Stimulated activated CD8-positive, alpha-beta memory T cell treated with anti-CD3 and anti-CD28 coated beads, Interleukin-12 subunit alpha, Interleukin-12 subunit beta, amount 100 ng/mL, for 1 hour (primary cell): Measurements from ENCODE around the gene KRT24.

Experiments used
- DNase-seq: peaks from one replicate; pipeline ENCODE4 v3.0.0-alpha.2; 2020; ENCODE audit warnings: low read depth

The KRT24 gene

DNA sequence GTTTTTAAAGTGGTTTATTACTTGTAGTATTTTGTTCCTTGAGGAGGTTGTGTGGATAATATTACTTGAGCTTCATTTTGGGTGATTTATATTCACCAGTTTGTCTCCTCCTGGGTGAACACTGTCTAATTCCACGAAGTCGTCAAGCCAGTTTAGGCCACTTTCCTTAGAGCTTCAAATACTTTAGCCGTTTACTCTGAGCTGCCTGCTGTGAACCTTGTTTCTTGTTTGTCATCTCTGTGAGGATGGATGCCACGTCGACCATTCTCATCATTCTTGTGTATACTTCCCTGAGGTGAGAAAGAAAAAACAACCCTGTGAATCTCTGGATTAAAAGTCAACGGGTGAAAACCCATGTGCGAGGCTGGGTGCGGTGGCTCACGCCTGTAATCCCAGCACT lies 9.0 kb downstream of the KRT24 start:
- no peak for DNase-seq

DNA sequence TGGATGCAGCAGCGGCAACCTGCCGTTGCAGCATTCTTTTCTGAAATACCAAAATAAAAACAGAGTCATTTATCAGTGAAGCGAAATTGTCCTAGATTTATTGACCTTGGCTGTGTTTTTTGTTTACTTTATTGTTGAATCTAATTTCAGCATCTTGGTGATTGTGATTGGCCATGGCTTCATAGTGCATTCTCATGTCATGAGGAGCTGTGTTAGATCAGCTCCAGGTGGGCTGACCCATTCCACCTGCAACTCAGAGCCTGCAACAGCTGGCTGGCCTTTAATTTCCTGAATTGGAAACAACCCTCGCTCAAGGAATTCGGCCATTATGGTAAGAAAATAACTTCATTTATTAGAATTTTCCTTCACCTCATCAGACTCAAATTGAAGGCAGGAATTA lies 16.4 kb downstream of the KRT24 start:
- DNase-seq: no peak

DNA sequence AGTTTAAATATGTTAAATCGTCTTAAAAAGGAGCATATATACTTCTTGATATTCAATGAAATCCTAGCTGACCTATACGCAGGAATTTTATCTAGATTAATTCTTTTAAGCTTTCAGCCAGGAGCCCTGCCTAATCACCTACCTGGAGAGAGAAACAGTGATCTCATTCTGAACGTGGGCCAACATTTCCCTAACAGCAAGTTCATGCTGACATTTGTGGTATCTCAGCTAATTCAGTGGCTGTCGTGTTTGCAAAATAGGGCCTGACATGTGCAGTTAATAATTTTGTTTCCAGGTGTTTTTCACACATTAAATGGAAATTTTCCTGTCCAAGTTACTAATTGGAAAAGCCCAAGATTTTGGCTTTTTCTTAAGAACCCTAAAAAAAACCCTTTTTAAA lies 17.4 kb downstream of the KRT24 start:
- DNase-seq: no peak

DNA sequence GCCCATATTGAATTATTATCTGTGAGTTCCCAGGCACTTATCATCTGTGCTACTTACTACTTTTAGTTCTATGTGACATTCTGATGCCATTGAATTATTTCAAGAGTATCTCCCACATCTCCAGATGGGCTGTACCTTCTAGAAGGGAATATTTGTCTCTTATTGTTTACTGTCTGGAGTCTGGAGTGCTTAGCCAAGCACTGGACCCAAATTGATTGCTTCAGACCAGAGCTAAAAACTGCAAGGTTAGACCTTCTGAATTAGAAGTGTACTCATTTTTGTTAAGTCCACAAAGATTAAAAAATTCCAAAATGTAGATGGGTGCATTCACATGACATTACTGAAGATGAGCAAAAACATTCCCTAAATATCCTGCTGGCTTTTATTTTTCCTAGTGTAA lies 22.6 kb downstream of the KRT24 start:
- DNase-seq: no peak

DNA sequence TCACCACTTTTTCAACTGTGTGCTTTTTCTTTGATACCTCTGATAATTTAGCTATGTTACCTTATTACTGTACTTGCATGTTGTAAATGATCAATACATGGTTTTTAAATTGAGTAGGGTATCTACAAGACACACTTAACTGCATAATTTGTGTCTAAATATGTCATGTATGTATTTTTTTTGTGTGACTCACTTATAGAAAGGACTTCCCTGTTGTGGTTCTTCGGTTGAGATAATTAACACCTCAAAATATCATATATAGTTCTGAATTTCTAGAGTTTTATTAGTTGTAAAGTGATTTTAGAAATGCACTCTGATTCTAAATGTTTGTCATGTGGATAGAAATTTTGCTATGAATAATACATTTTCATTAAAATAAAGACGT lies 24.0 kb downstream of the KRT24 start:
- no peak for DNase-seq

DNA sequence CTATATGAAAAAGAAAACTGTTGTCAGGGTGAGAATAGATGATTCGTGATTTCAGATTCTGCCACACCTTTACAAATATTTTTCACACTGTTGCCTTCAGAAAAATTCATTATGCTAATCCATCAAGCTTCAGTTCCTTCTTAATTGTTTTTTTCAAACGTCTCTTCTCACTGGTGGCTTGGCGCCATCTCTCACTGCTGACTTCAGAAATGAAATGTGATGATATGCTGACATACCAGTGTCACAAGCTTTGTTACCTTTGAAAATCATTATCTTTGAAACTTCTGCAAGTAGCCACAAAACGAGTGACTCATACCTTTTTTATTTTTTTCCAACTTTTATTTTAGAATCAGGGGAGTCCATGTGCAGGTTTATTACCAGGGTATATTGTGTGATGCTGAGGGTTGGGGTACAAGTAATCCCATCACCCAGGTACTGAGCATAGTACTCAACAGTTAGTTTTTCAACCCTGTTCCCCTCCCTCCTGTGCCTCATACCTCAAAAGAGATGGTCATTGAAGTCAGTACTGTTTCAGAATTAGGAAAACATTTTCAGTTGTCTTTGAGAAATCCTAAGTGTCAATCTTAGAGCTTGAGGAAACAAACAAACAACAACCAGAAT lies 24.5 kb downstream of the KRT24 start:
- DNase-seq: no peak

DNA sequence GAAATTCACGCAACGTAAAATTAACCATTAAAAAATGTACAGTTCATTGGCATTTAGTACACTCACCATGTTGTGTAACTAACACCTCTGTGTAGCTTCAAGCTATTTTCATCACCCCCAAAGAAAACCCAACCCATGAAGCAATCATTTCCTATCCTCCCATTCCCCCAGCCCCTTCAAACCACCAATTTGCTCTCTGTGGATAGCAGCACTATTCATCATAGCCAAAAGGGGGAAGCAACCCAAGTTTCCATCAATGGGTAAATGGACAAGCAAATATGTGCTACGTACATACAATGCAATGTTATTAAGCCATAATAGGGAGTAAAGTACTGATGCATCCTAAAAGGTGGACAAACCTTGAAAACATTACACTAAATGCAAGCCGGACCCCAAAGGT lies 27.6 kb downstream of the KRT24 start:
- no peak for DNase-seq

DNA sequence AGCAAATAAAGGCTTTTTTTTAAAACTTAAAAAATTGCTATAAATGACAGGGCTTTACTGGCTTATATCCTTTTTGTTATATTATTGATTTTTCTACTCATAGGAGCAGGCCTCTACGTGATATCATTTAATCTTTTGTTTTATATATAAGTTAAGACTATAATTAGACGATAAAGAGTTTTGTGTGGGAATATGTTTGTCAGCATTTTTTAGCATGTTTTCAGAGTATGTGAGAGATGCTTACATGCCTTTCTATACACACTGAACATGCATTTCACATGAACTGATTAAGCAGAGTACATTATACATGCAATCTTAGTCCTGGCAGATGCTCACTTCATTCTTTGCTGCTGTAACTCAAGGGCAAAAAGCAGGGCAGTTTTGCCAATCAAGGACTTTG lies 30.9 kb downstream of the KRT24 start:
- no peak for DNase-seq

DNA sequence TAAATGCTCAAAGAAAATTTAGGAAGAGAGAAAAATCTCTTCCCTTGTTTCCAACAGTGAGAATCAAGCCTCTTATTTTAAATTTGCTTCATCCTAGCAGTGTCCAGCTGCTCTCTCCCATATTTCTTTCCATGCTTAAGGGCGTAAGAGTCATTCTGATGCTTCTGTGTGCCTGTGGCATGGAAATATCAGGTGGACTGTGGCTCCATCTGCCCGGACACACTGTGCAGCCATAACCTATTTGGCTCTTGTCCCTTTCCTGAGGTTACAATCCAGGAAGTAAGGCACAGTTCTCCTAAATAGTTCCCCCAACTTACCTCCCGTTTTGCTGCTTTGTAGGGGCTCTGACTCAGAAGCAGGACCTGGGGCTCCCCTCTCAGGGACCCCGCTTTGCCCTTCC lies 32.3 kb downstream of the KRT24 start:
- DNase-seq: no peak

DNA sequence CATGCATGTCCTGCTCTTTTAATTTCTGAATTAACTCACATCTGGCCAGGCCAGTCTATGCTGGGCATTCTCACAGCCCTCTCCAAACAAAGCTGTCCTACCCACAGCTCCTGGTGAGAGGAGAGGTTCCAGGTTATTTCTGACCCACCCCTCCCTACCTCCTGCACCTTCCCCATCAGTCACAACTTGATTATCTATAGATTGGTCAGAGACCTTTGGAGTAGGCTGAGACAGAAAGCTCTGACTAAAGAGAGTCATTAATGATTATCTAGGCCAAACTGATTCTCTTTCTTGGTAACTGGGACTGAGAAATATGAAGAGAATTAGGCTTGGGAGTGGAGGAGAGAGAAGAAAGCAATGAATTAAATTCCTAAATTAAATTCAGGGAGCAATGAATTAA lies 37.2 kb downstream of the KRT24 start:
- no peak for DNase-seq

DNA sequence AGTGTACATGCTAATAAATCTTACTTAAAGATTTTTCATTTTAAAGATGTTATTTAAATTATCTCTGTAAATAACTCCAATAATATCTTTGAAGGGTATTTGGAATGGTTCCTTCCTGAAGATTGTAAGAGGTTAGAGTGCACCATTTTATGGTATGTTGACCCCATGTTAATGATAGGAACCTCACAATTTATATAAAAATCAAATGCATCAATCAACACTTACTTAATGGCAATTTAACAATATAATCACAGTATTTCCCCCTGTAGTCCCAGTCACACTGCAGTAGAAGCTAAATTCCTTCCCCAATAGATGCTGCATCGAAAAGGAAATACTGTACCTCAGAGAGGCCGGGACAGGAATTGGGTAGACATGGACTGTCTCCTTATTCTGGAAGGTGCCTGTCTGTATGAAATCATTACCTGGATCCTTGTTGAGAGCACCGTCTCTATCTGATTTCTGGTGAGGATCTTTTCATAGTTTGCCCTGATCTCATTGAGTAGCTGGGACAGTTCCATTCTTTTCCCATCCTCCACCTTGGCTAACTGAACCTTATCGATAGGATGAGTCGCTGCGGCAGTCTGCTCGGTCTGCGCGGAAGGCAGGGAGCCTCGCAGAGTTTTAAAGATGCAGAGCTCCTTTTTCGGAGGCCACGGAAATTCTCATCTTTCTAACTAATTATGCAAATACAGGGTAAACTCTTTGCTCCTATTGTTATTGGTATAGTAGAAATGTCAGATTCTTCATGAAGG lies 38.8 kb downstream of the KRT24 start, which contains the start of gene KRT222:
Gene KRT222 (minus strand): TSS at position 596 of the 752 bp plus-strand sequence. CDS start 78 bp downstream, at position 518.
- DNase-seq: no peak

DNA sequence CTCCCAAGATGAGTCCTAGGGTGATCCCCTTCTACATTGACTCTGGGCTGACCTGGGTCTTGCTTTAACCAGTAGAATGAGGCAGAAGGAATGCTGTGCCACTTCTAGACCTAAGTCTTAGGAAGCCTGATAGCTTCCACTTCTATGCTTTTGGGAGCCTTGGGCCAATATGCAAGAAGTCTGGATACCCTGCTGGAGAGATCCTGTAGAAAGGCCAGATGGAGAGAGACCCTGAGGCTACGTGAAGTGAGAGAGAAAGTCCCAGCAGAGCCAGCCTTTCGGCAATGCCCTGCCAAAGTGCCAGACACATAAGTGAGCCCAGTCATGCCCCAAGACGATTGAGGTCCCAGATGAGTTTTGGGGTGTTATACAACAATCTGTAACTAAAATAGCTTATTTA lies 40.3 kb downstream of the KRT24 start:
- DNase-seq: no peak

DNA sequence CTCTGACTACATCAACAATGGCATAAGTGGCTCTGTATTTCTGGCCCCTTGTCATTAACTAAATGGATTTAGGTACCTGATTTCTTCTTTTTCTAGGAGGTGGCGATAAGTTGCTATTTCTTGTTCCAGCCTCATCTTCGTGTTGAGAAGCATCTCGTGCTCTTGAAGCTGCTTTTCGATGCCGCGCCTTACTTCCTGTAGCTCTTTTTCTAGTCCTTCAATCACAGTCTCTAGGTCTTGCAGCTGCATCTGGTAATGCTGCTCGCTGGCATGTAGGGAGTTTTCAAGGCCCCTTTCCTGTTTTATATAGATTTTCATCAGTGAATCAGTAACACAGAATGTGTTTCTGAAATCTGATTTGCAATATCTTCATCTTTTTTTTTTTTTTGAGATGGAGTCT lies 43.6 kb downstream of the KRT24 start:
- no peak for DNase-seq

DNA sequence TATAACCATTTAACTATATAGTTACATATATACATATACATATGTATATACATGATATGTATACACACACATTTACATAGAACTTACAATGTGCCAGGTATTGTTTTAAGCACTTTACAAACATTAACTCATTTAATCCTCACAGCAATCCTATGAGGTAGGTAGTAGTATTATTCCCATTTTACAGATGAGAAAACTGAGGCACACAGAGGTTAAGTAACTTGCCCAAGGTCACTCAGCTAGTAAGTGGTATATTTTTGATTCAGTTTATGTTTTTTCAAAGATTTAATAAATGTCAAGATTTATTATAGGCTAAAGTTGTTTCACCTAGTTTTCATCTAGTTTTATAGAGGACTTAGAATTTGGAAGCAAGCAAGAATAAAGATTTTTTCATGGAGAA lies 45.2 kb downstream of the KRT24 start:
- no peak for DNase-seq

DNA sequence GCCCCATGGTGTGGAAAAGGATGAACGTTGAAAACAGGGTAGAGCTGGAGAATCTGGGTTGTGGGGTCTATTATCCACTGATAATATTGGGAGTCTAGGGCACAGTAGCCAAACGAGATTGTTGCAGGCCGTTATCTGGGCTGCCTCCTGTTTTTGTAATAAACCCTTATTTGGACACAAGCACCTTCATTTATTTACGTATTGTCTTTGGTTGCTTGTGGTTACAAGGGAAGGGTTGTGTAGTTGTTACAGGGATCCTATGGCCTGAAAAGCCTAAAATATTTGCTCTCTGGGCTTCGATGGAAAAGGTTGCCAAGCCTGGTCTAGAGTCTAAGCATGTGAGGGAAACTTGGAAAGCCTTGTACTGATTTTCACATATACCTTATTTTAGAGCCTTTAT lies 51.6 kb downstream of the KRT24 start:
- no peak for DNase-seq

DNA sequence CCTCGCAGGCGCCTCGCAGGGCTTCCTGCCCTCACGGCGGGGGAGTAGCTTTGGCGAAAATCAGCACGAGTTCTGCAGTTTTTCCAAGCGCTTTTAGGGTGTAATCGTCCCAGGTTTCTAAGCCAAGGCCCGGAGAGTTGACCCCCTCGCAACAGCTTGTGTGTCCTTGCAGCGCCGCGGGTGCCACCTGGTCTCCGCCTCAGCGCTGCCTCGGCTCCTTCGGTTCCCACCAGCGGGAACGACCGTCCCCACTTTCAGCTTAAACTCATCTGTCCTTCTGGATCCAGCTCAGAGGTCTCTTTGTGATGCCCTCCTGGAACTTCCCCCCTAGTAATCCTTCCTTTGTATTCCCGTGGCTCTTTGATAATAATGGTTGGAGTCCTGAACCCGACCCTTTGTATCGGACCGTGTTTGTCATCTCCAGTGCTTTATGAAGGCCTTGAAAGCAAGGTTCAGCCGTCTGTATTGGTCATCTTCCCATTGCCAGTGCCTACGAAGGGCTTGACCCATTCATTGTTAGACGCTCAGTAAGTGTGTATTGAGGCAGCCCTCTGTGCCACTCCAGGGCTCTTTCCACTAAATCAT lies 55.1 kb downstream of the KRT24 start:
- DNase-seq: no peak
